IMR-90 (cell line): ENCODE data around the gene TTC23. TPM values are rescaled to one million over a fixed set of nuclear protein-coding genes. Genes with fewer than 3 reads are reported as not detected.

Experiments
- ATAC-seq: fragments of 200-7000 bp; cut with Tn5 transposase; 2 replicates; pipeline ENCODE4 v1.9.1; 2020; ENCODE audit warnings: low read depth, mild to moderate bottlenecking, moderate library complexity
- BruUV-seq: library from RNA; stranded (reverse); fragments of 400-500 nt; replicated peaks from 2 replicates; lab custom pipeline; 2021; lab: Mats Ljungman, UMichigan
- CTCF ChIA-PET: fragments of 300-600 bp; formaldehyde crosslinking; extraction: SDS; loops from one replicate; lab custom pipeline; 2021; ENCODE audit warnings: antibody characterized with exemption; lab: Yijun Ruan, JAX
- POLR2A ChIA-PET: fragments of 300-600 bp; sonication (Branson Sonifier 250); formaldehyde crosslinking; loops from one replicate; lab custom pipeline; 2022; ENCODE audit warnings: antibody characterized with exemption; ENCODE audit not compliant: unreplicated experiment; lab: Charles Lee
- DNase-seq: peaks from one replicate; pipeline ENCODE4 v3.0.0; 2013
- H2AFZ ChIP-seq: replicated peaks from 2 replicates; pipeline ENCODE3; 2013; ENCODE audit warnings: low read length, mild to moderate bottlenecking; ENCODE audit not compliant: poor library complexity
- H2AK5ac ChIP-seq: 2 replicates; pipeline ENCODE4 v1.6.1; 2013; ENCODE audit warnings: low read depth, low read length, inconsistent platforms
- H2AK9ac ChIP-seq: replicated peaks from 2 replicates; pipeline ENCODE3; 2013; ENCODE audit warnings: mild to moderate bottlenecking, low read depth, low read length, moderate library complexity; ENCODE audit not compliant: poor library complexity
- H2BK120ac ChIP-seq: 2 replicates; pipeline ENCODE4 v1.6.1; 2013; ENCODE audit warnings: low read depth, low read length, inconsistent platforms
- H2BK15ac ChIP-seq: 3 replicates; pipeline ENCODE4 v1.6.1; 2013; ENCODE audit warnings: low read depth, low read length, inconsistent platforms
- H2BK20ac ChIP-seq: 2 replicates; pipeline ENCODE4 v1.6.1; 2013; ENCODE audit warnings: low read depth, mild to moderate bottlenecking, inconsistent platforms, low read length, moderate library complexity
- H2BK5ac ChIP-seq: 2 replicates; pipeline ENCODE4 v1.6.1; 2013; ENCODE audit warnings: mild to moderate bottlenecking, low read depth, low read length, inconsistent platforms; ENCODE audit not compliant: poor library complexity, severe bottlenecking
- H3K14ac ChIP-seq: replicated peaks from 2 replicates; pipeline ENCODE4 v1.6.1; 2013; ENCODE audit warnings: low read depth, low read length, inconsistent platforms
- H3K18ac ChIP-seq: 2 replicates; pipeline ENCODE4 v1.6.1; 2013; ENCODE audit warnings: low read depth, low read length, control low read depth
- H3K23ac ChIP-seq: 2 replicates; pipeline ENCODE4 v1.6.1; 2013; ENCODE audit warnings: low read depth, low read length, inconsistent platforms
- H3K27ac ChIP-seq: 2 replicates; pipeline ENCODE4 v1.5.1; 2013; ENCODE audit warnings: mild to moderate bottlenecking, control low read depth, low read length; ENCODE audit not compliant: insufficient read depth
- H3K27me3 ChIP-seq: 2 replicates; pipeline ENCODE4 v1.6.1; 2013; ENCODE audit warnings: low read length; ENCODE audit not compliant: control insufficient read depth, insufficient read depth
- H3K36me3 ChIP-seq: 2 replicates; pipeline ENCODE4 v1.6.1; 2013; ENCODE audit warnings: low read length, mixed read lengths; ENCODE audit not compliant: control insufficient read depth, insufficient read depth
- H3K4ac ChIP-seq: 2 replicates; pipeline ENCODE4 v1.6.1; 2013; ENCODE audit warnings: low read depth, low read length, inconsistent platforms
- H3K4me1 ChIP-seq: 2 replicates; pipeline ENCODE4 v1.6.1; 2013; ENCODE audit warnings: low read length, mixed read lengths; ENCODE audit not compliant: control insufficient read depth, insufficient read depth
- H3K4me2 ChIP-seq: 2 replicates; pipeline ENCODE4 v1.6.1; 2013; ENCODE audit warnings: low read depth, mild to moderate bottlenecking, control low read depth, low read length, moderate library complexity
- H3K4me3 ChIP-seq: 2 replicates; pipeline ENCODE4 v1.5.1; 2013; ENCODE audit warnings: low read depth, mild to moderate bottlenecking, control low read depth, low read length, moderate library complexity; ENCODE audit not compliant: insufficient read depth
- H3K56ac ChIP-seq: 2 replicates; pipeline ENCODE4 v1.6.1; 2013; ENCODE audit warnings: low read length, inconsistent platforms; ENCODE audit not compliant: insufficient read depth; ENCODE audit errors: extremely low read depth
- H3K79me1 ChIP-seq, 2 experiments: 2 replicates each; pipeline ENCODE4 v1.6.1; 2013; ENCODE audit warnings: low read length in 2 of 2, inconsistent platforms in 1 of 2, low read depth in 1 of 2
- H3K9ac ChIP-seq: 2 replicates; pipeline ENCODE4 v1.6.1; 2013; ENCODE audit warnings: low read depth, low read length, control low read depth
- H3K9me1 ChIP-seq: 2 replicates; pipeline ENCODE4 v1.6.1; 2013; ENCODE audit warnings: low read length, inconsistent platforms; ENCODE audit not compliant: insufficient read depth
- H3K9me3 ChIP-seq: 2 replicates; pipeline ENCODE4 v1.6.1; 2013; ENCODE audit warnings: low read length; ENCODE audit not compliant: control insufficient read depth, insufficient read depth
- H4K20me1 ChIP-seq: 2 replicates; pipeline ENCODE4 v1.6.1; 2013; ENCODE audit warnings: low read length, inconsistent platforms; ENCODE audit not compliant: insufficient read depth
- H4K5ac ChIP-seq: 2 replicates; pipeline ENCODE4 v1.6.1; 2013; ENCODE audit warnings: mild to moderate bottlenecking, low read depth, low read length, control low read depth
- H4K8ac ChIP-seq, 2 experiments: 2 replicates each; pipeline ENCODE4 v1.6.1; 2013; ENCODE audit warnings: low read depth in 2 of 2, low read length in 2 of 2, control low read depth in 1 of 2, inconsistent platforms in 1 of 2
- H4K91ac ChIP-seq: 2 replicates; pipeline ENCODE4 v1.6.1; 2013; ENCODE audit warnings: low read depth, low read length, inconsistent platforms; ENCODE audit not compliant: insufficient read depth
- BHLHE40 ChIP-seq: fragments of 150-350 bp; IDR thresholded peaks from 2 replicates; pipeline ENCODE4 v1.6.1; 2016; ENCODE audit warnings: mild to moderate bottlenecking, low read depth, low read length
- CHD1 ChIP-seq: IDR thresholded peaks from 2 replicates; pipeline ENCODE4 v1.6.1; 2012; ENCODE audit warnings: low read depth, low read length, improper control_type of control experiment
- CTCF ChIP-seq: conservative IDR thresholded peaks from 2 replicates; pipeline ENCODE4 v1.5.1; 2012; ENCODE audit warnings: mild to moderate bottlenecking, low read depth, low read length, improper control_type of control experiment
- FOS ChIP-seq: fragments of 150-350 bp; IDR thresholded peaks from 2 replicates; pipeline ENCODE4 v1.6.1; 2016; ENCODE audit warnings: low read depth, low read length
- MAZ ChIP-seq: IDR thresholded peaks from 2 replicates; pipeline ENCODE4 v1.6.1; 2012; ENCODE audit warnings: low read depth, mild to moderate bottlenecking, low read length, improper control_type of control experiment, moderate library complexity, borderline replicate concordance
- RCOR1 ChIP-seq: IDR thresholded peaks from 2 replicates; pipeline ENCODE4 v1.6.1; 2012; ENCODE audit warnings: mild to moderate bottlenecking, low read length, improper control_type of control experiment; ENCODE audit not compliant: insufficient replicate concordance
- RFX5 ChIP-seq: IDR thresholded peaks from 2 replicates; pipeline ENCODE4 v1.8.0; 2012; ENCODE audit warnings: low read depth, mild to moderate bottlenecking, low read length, moderate library complexity
- WGBS, 2 experiments: methylation state at CpG; one replicate each; pipeline versions ENCODE4 v1.1.5 to v1.1.7; 2013; ENCODE audit warnings: missing lambda C conversion rate in 2 of 2; ENCODE audit not compliant: insufficient read length in 1 of 2; ENCODE audit errors: extremely low coverage in 2 of 2; 5-methylcytosine and 5-hydroxymethylcytosine counted together
- dilution Hi-C: fragments of 300-500 bp; cut with HindIII; formaldehyde crosslinking; loops from one replicate; pipeline ENCODE4 v1.14.3; 2018; ENCODE audit warnings: low sequenced_read_pairs; ENCODE audit not compliant: unreplicated experiment
- in situ Hi-C: fragments of 300-500 bp; cut with MboI; formaldehyde crosslinking; loops from 3 replicates; pipeline ENCODE4 v1.14.3; 2019; ENCODE audit warnings: low sequenced_read_pairs, inconsistent platforms, mixed read lengths
- intact Hi-C: fragments of 100-400 bp; cut with micrococcal nuclease; formaldehyde crosslinking; loops from 2 replicates; pipeline ENCODE4 v1.10.0; 2022
- polyA plus RNA-seq, 3 experiments: library from polyadenylated mRNA; depleted of rRNA; stranded (reverse); fragments of >200 nt; gene quantifications; 2 replicates each; pipeline ENCODE4 v1.2.3, GENCODE V29; 2012; ENCODE audit warnings: low replicate concordance in 1 of 3
- total RNA-seq: library from RNA; depleted of rRNA; stranded (reverse); fragments of >200 nt; gene quantifications from 2 replicates; pipeline ENCODE4 v1.2.3, GENCODE V29; 2012
- TF ChIP-seq, protein P1 (sequence below): fragments of 150-350 bp; IDR thresholded peaks from 2 replicates; pipeline ENCODE4 v1.6.1; 2017; ENCODE audit warnings: mild to moderate bottlenecking, antibody characterized with exemption, low read length, low read depth

TTC23 gene
- total and polyA plus RNA-seq, 2 of the 4 experiments (the other 2 are of a cell fraction), result 7.8 to 29.8 TPM

GRCh38 chr15:99250001-99250400, 620 bp upstream of the TTC23 start:
- no peaks in the 10 kb centered on the region for H4K20me1 ChIP-seq
- H2BK20ac ChIP-seq, result no peak overlapping the region
- no peaks in the 10 kb centered on the region for H3K27me3 ChIP-seq
- peak overlapping the region; percentile 100 for H3K4me2 ChIP-seq
- no peak overlapping the region for H3K23ac ChIP-seq
- H2AK9ac ChIP-seq, result no peak overlapping the region
- no peak overlapping the region for H2AK5ac ChIP-seq
- peak overlapping the region; percentile 39 for H2BK5ac ChIP-seq
- H2BK15ac ChIP-seq, result no peak overlapping the region
- H3K9ac ChIP-seq, result peak overlapping the region; percentile 94; the same call in 1 of the 2 replicates
- H3K18ac ChIP-seq, result no peak overlapping the region
- BruUV-seq, result no TSS peak
- intact Hi-C loops (no loop called here), dilution Hi-C loops (no loop called here), in situ Hi-C loops (loop anchor here (25.0 kb wide), 2 partner anchors 862 to 1337 kb away; no protein-coding TSS in a partner anchor)
- CTCF ChIA-PET, result no interaction called here
- no peaks in the 10 kb centered on the region for H3K9me3 ChIP-seq
- peaks cover 5% of the 10 kb centered on the region for H3K4me1 ChIP-seq
- DNase-seq (no peak), ATAC-seq (no peak)
- no peak overlapping the region for H3K4ac ChIP-seq
- POLR2A ChIA-PET, result no interaction called here
- peaks cover 3 to 35% of the 10 kb centered on the region in 2 experiments; a peak in 2 of 4 replicates for H3K79me1 ChIP-seq
- H3K14ac ChIP-seq, result no peak overlapping the region
- H4K5ac ChIP-seq, result peak overlapping the region; percentile 46; the same call in 1 of the 2 replicates
- H3K56ac ChIP-seq, result no peak overlapping the region
- no peaks in the 10 kb centered on the region for H3K9me1 ChIP-seq
- no peak overlapping the region for H2AFZ ChIP-seq
- no CpG with 5 or more reads among the region's 4 CpGs for WGBS, 2 experiments
- H4K8ac ChIP-seq, result peak overlapping the region in 1 of 2 experiments; percentile 98; a peak in 2 of 4 replicates
- H2BK120ac ChIP-seq, result no peak overlapping the region
- peak overlapping the region; percentile 23; the same call in 1 of the 2 replicates for H3K27ac ChIP-seq
- peak overlapping the region; percentile 97 for H3K4me3 ChIP-seq
- TF ChIP-seq CHD1, result no peak
- no peak for TF ChIP-seq BHLHE40
- no peak for TF ChIP-seq RFX5
- TF ChIP-seq MAZ, result no peak
- TF ChIP-seq RCOR1, result no peak
- TF ChIP-seq, protein P1, sequence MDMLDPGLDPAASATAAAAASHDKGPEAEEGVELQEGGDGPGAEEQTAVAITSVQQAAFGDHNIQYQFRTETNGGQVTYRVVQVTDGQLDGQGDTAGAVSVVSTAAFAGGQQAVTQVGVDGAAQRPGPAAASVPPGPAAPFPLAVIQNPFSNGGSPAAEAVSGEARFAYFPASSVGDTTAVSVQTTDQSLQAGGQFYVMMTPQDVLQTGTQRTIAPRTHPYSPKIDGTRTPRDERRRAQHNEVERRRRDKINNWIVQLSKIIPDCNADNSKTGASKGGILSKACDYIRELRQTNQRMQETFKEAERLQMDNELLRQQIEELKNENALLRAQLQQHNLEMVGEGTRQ, result no peak
- TF ChIP-seq CTCF, result no peak
- TF ChIP-seq FOS, result no peak
- H4K91ac ChIP-seq, result no peak overlapping the region
- H3K36me3 ChIP-seq, result no peaks in the 10 kb centered on the region
